IMR-90 (cell line): ENCODE measurements around the gene HYDIN. TPM values are rescaled to one million over a fixed set of nuclear protein-coding genes. Genes with fewer than 3 reads are reported as not detected.

Experiments
- ATAC-seq: fragments of 200-7000 bp; cut with Tn5 transposase; 2 replicates; pipeline ENCODE4 v1.9.1; 2020; ENCODE audit warnings: low read depth, mild to moderate bottlenecking, moderate library complexity
- BruUV-seq: library from RNA; stranded (reverse); fragments of 400-500 nt; replicated peaks from 2 replicates; lab custom pipeline; 2021; lab: Mats Ljungman, UMichigan
- CTCF ChIA-PET: fragments of 300-600 bp; formaldehyde crosslinking; extraction: SDS; loops from one replicate; lab custom pipeline; 2021; ENCODE audit warnings: antibody characterized with exemption; lab: Yijun Ruan, JAX
- POLR2A ChIA-PET: fragments of 300-600 bp; sonication (Branson Sonifier 250); formaldehyde crosslinking; loops from one replicate; lab custom pipeline; 2022; ENCODE audit warnings: antibody characterized with exemption; ENCODE audit not compliant: unreplicated experiment; lab: Charles Lee
- DNase-seq: peaks from one replicate; pipeline ENCODE4 v3.0.0; 2013
- H2AFZ ChIP-seq: replicated peaks from 2 replicates; pipeline ENCODE3; 2013; ENCODE audit warnings: low read length, mild to moderate bottlenecking; ENCODE audit not compliant: poor library complexity
- H2AK5ac ChIP-seq: 2 replicates; pipeline ENCODE4 v1.6.1; 2013; ENCODE audit warnings: low read depth, low read length, inconsistent platforms
- H2AK9ac ChIP-seq: replicated peaks from 2 replicates; pipeline ENCODE3; 2013; ENCODE audit warnings: mild to moderate bottlenecking, low read depth, low read length, moderate library complexity; ENCODE audit not compliant: poor library complexity
- H2BK120ac ChIP-seq: 2 replicates; pipeline ENCODE4 v1.6.1; 2013; ENCODE audit warnings: low read depth, low read length, inconsistent platforms
- H2BK15ac ChIP-seq: 3 replicates; pipeline ENCODE4 v1.6.1; 2013; ENCODE audit warnings: low read depth, low read length, inconsistent platforms
- H2BK20ac ChIP-seq: 2 replicates; pipeline ENCODE4 v1.6.1; 2013; ENCODE audit warnings: low read depth, mild to moderate bottlenecking, inconsistent platforms, low read length, moderate library complexity
- H2BK5ac ChIP-seq: 2 replicates; pipeline ENCODE4 v1.6.1; 2013; ENCODE audit warnings: mild to moderate bottlenecking, low read depth, low read length, inconsistent platforms; ENCODE audit not compliant: poor library complexity, severe bottlenecking
- H3K14ac ChIP-seq: replicated peaks from 2 replicates; pipeline ENCODE4 v1.6.1; 2013; ENCODE audit warnings: low read depth, low read length, inconsistent platforms
- H3K18ac ChIP-seq: 2 replicates; pipeline ENCODE4 v1.6.1; 2013; ENCODE audit warnings: low read depth, low read length, control low read depth
- H3K23ac ChIP-seq: 2 replicates; pipeline ENCODE4 v1.6.1; 2013; ENCODE audit warnings: low read depth, low read length, inconsistent platforms
- H3K27ac ChIP-seq: 2 replicates; pipeline ENCODE4 v1.5.1; 2013; ENCODE audit warnings: mild to moderate bottlenecking, control low read depth, low read length; ENCODE audit not compliant: insufficient read depth
- H3K27me3 ChIP-seq: 2 replicates; pipeline ENCODE4 v1.6.1; 2013; ENCODE audit warnings: low read length; ENCODE audit not compliant: control insufficient read depth, insufficient read depth
- H3K36me3 ChIP-seq: 2 replicates; pipeline ENCODE4 v1.6.1; 2013; ENCODE audit warnings: low read length, mixed read lengths; ENCODE audit not compliant: control insufficient read depth, insufficient read depth
- H3K4ac ChIP-seq: 2 replicates; pipeline ENCODE4 v1.6.1; 2013; ENCODE audit warnings: low read depth, low read length, inconsistent platforms
- H3K4me1 ChIP-seq: 2 replicates; pipeline ENCODE4 v1.6.1; 2013; ENCODE audit warnings: low read length, mixed read lengths; ENCODE audit not compliant: control insufficient read depth, insufficient read depth
- H3K4me2 ChIP-seq: 2 replicates; pipeline ENCODE4 v1.6.1; 2013; ENCODE audit warnings: low read depth, mild to moderate bottlenecking, control low read depth, low read length, moderate library complexity
- H3K4me3 ChIP-seq: 2 replicates; pipeline ENCODE4 v1.5.1; 2013; ENCODE audit warnings: low read depth, mild to moderate bottlenecking, control low read depth, low read length, moderate library complexity; ENCODE audit not compliant: insufficient read depth
- H3K56ac ChIP-seq: 2 replicates; pipeline ENCODE4 v1.6.1; 2013; ENCODE audit warnings: low read length, inconsistent platforms; ENCODE audit not compliant: insufficient read depth; ENCODE audit errors: extremely low read depth
- H3K79me1 ChIP-seq, 2 experiments: 2 replicates each; pipeline ENCODE4 v1.6.1; 2013; ENCODE audit warnings: low read length in 2 of 2, inconsistent platforms in 1 of 2, low read depth in 1 of 2
- H3K9ac ChIP-seq: 2 replicates; pipeline ENCODE4 v1.6.1; 2013; ENCODE audit warnings: low read depth, low read length, control low read depth
- H3K9me1 ChIP-seq: 2 replicates; pipeline ENCODE4 v1.6.1; 2013; ENCODE audit warnings: low read length, inconsistent platforms; ENCODE audit not compliant: insufficient read depth
- H3K9me3 ChIP-seq: 2 replicates; pipeline ENCODE4 v1.6.1; 2013; ENCODE audit warnings: low read length; ENCODE audit not compliant: control insufficient read depth, insufficient read depth
- H4K20me1 ChIP-seq: 2 replicates; pipeline ENCODE4 v1.6.1; 2013; ENCODE audit warnings: low read length, inconsistent platforms; ENCODE audit not compliant: insufficient read depth
- H4K5ac ChIP-seq: 2 replicates; pipeline ENCODE4 v1.6.1; 2013; ENCODE audit warnings: mild to moderate bottlenecking, low read depth, low read length, control low read depth
- H4K8ac ChIP-seq, 2 experiments: 2 replicates each; pipeline ENCODE4 v1.6.1; 2013; ENCODE audit warnings: low read depth in 2 of 2, low read length in 2 of 2, control low read depth in 1 of 2, inconsistent platforms in 1 of 2
- H4K91ac ChIP-seq: 2 replicates; pipeline ENCODE4 v1.6.1; 2013; ENCODE audit warnings: low read depth, low read length, inconsistent platforms; ENCODE audit not compliant: insufficient read depth
- BHLHE40 ChIP-seq: fragments of 150-350 bp; IDR thresholded peaks from 2 replicates; pipeline ENCODE4 v1.6.1; 2016; ENCODE audit warnings: mild to moderate bottlenecking, low read depth, low read length
- CEBPB ChIP-seq: IDR thresholded peaks from 2 replicates; pipeline ENCODE4 v1.6.1; 2012; ENCODE audit warnings: low read depth, low read length, improper control_type of control experiment
- CHD1 ChIP-seq: IDR thresholded peaks from 2 replicates; pipeline ENCODE4 v1.6.1; 2012; ENCODE audit warnings: low read depth, low read length, improper control_type of control experiment
- FOS ChIP-seq: fragments of 150-350 bp; IDR thresholded peaks from 2 replicates; pipeline ENCODE4 v1.6.1; 2016; ENCODE audit warnings: low read depth, low read length
- MAFK ChIP-seq: IDR thresholded peaks from 2 replicates; pipeline ENCODE4 v1.6.1; 2012; ENCODE audit warnings: low read depth, low read length, improper control_type of control experiment
- MAZ ChIP-seq: IDR thresholded peaks from 2 replicates; pipeline ENCODE4 v1.6.1; 2012; ENCODE audit warnings: low read depth, mild to moderate bottlenecking, low read length, improper control_type of control experiment, moderate library complexity, borderline replicate concordance
- MXI1 ChIP-seq: IDR thresholded peaks from 2 replicates; pipeline ENCODE4 v1.6.1; 2012; ENCODE audit warnings: low read depth, mild to moderate bottlenecking, low read length, moderate library complexity, borderline replicate concordance
- NFE2L2 ChIP-seq: fragments of 150-350 bp; IDR thresholded peaks from 2 replicates; pipeline ENCODE4 v1.6.1; 2016; ENCODE audit warnings: low read depth, mild to moderate bottlenecking, low read length
- POLR2A ChIP-seq: IDR thresholded peaks from 2 replicates; pipeline ENCODE4 v1.6.1; 2012; ENCODE audit warnings: mild to moderate bottlenecking, low read depth, low read length
- RAD21 ChIP-seq: IDR thresholded peaks from 2 replicates; pipeline ENCODE4 v1.6.1; 2012; ENCODE audit warnings: low read length, improper control_type of control experiment
- RCOR1 ChIP-seq: IDR thresholded peaks from 2 replicates; pipeline ENCODE4 v1.6.1; 2012; ENCODE audit warnings: mild to moderate bottlenecking, low read length, improper control_type of control experiment; ENCODE audit not compliant: insufficient replicate concordance
- RFX5 ChIP-seq: IDR thresholded peaks from 2 replicates; pipeline ENCODE4 v1.8.0; 2012; ENCODE audit warnings: low read depth, mild to moderate bottlenecking, low read length, moderate library complexity
- SMC3 ChIP-seq: fragments of 150-350 bp; IDR thresholded peaks from 2 replicates; pipeline ENCODE4 v1.6.1; 2016; ENCODE audit warnings: low read depth, mild to moderate bottlenecking, antibody characterized with exemption, low read length, moderate library complexity
- WGBS, 2 experiments: methylation state at CpG; one replicate each; pipeline versions ENCODE4 v1.1.5 to v1.1.7; 2013; ENCODE audit warnings: missing lambda C conversion rate in 2 of 2; ENCODE audit not compliant: insufficient read length in 1 of 2; ENCODE audit errors: extremely low coverage in 2 of 2; 5-methylcytosine and 5-hydroxymethylcytosine counted together
- dilution Hi-C: fragments of 300-500 bp; cut with HindIII; formaldehyde crosslinking; loops from one replicate; pipeline ENCODE4 v1.14.3; 2018; ENCODE audit warnings: low sequenced_read_pairs; ENCODE audit not compliant: unreplicated experiment
- in situ Hi-C: fragments of 300-500 bp; cut with MboI; formaldehyde crosslinking; loops from 3 replicates; pipeline ENCODE4 v1.14.3; 2019; ENCODE audit warnings: low sequenced_read_pairs, inconsistent platforms, mixed read lengths
- intact Hi-C: fragments of 100-400 bp; cut with micrococcal nuclease; formaldehyde crosslinking; loops from 2 replicates; pipeline ENCODE4 v1.10.0; 2022
- polyA plus RNA-seq, 3 experiments: library from polyadenylated mRNA; depleted of rRNA; stranded (reverse); fragments of >200 nt; gene quantifications; 2 replicates each; pipeline ENCODE4 v1.2.3, GENCODE V29; 2012; ENCODE audit warnings: low replicate concordance in 1 of 3
- total RNA-seq: library from RNA; depleted of rRNA; stranded (reverse); fragments of >200 nt; gene quantifications from 2 replicates; pipeline ENCODE4 v1.2.3, GENCODE V29; 2012
- TF ChIP-seq, protein P1 (sequence below): fragments of 150-350 bp; IDR thresholded peaks from 2 replicates; pipeline ENCODE4 v1.6.1; 2017; ENCODE audit warnings: mild to moderate bottlenecking, antibody characterized with exemption, low read length, low read depth
- TF ChIP-seq, protein P2 (sequence below): fragments of 150-350 bp; IDR thresholded peaks from 2 replicates; pipeline ENCODE4 v1.6.1; 2016; ENCODE audit warnings: low read depth, mild to moderate bottlenecking, low read length, moderate library complexity, borderline replicate concordance
- TF ChIP-seq, protein P3 (sequence below): conservative IDR thresholded peaks from 2 replicates; pipeline ENCODE4 v1.5.1; 2012; ENCODE audit warnings: mild to moderate bottlenecking, low read depth, low read length, improper control_type of control experiment

HYDIN gene
- total and polyA plus RNA-seq, 2 of the 4 experiments (the other 2 are of a cell fraction), result 0.18 to 0.27 TPM

- TF ChIP-seq CHD1, result no peak
- TF ChIP-seq, protein P1, sequence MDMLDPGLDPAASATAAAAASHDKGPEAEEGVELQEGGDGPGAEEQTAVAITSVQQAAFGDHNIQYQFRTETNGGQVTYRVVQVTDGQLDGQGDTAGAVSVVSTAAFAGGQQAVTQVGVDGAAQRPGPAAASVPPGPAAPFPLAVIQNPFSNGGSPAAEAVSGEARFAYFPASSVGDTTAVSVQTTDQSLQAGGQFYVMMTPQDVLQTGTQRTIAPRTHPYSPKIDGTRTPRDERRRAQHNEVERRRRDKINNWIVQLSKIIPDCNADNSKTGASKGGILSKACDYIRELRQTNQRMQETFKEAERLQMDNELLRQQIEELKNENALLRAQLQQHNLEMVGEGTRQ, result no peak
- no peak for TF ChIP-seq MXI1
- no peak for TF ChIP-seq RFX5
- no peak for TF ChIP-seq NFE2L2
- no peak for TF ChIP-seq POLR2A
- no peak for TF ChIP-seq FOS
- no peak for TF ChIP-seq MAFK
- TF ChIP-seq CEBPB, result no peak
- TF ChIP-seq, protein P2, sequence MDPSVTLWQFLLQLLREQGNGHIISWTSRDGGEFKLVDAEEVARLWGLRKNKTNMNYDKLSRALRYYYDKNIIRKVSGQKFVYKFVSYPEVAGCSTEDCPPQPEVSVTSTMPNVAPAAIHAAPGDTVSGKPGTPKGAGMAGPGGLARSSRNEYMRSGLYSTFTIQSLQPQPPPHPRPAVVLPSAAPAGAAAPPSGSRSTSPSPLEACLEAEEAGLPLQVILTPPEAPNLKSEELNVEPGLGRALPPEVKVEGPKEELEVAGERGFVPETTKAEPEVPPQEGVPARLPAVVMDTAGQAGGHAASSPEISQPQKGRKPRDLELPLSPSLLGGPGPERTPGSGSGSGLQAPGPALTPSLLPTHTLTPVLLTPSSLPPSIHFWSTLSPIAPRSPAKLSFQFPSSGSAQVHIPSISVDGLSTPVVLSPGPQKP, result no peak
- TF ChIP-seq BHLHE40, result no peak
- no peak for TF ChIP-seq SMC3
- no peak for TF ChIP-seq RCOR1
- TF ChIP-seq MAZ, result no peak
- no peak for TF ChIP-seq RAD21
- TF ChIP-seq, protein P3, sequence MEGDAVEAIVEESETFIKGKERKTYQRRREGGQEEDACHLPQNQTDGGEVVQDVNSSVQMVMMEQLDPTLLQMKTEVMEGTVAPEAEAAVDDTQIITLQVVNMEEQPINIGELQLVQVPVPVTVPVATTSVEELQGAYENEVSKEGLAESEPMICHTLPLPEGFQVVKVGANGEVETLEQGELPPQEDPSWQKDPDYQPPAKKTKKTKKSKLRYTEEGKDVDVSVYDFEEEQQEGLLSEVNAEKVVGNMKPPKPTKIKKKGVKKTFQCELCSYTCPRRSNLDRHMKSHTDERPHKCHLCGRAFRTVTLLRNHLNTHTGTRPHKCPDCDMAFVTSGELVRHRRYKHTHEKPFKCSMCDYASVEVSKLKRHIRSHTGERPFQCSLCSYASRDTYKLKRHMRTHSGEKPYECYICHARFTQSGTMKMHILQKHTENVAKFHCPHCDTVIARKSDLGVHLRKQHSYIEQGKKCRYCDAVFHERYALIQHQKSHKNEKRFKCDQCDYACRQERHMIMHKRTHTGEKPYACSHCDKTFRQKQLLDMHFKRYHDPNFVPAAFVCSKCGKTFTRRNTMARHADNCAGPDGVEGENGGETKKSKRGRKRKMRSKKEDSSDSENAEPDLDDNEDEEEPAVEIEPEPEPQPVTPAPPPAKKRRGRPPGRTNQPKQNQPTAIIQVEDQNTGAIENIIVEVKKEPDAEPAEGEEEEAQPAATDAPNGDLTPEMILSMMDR, result no peak
- Histone ChIP-seq H3K18ac (no peak overlapping the region), H2BK15ac (no peak overlapping the region), H2BK120ac (no peak overlapping the region), H3K4me3 (no peak overlapping the region), H4K20me1 (no peaks in the 10 kb centered on the region), H3K23ac (no peak overlapping the region), H3K9me3 (no peaks in the 10 kb centered on the region), H3K4ac (no peak overlapping the region), H3K9ac (no peak overlapping the region), H3K79me1 (no peaks in the 10 kb centered on the region), H2AK9ac (no peak overlapping the region), H3K4me2 (no peak overlapping the region), H3K27ac (no peak overlapping the region), H3K56ac (no peak overlapping the region; the same call in 1 of the 2 replicates), H4K5ac (no peak overlapping the region), H2BK5ac (no peak overlapping the region), H3K4me1 (no peaks in the 10 kb centered on the region), H2AFZ (no peak overlapping the region), H4K91ac (no peak overlapping the region), H3K9me1 (no peaks in the 10 kb centered on the region), H3K36me3 (no peaks in the 10 kb centered on the region), H2BK20ac (no peak overlapping the region), H2AK5ac (no peak overlapping the region), H3K14ac (no peak overlapping the region), H3K27me3 (no peaks in the 10 kb centered on the region), H4K8ac (no peak overlapping the region)
- ATAC-seq (no peak), DNase-seq (no peak)
- no CpG with 5 or more reads among the region's 3 CpGs for WGBS, 2 experiments
- in situ Hi-C loops, result no loop called here
- ChIA-PET POLR2A (no interaction called here), CTCF (no interaction called here)
- intact Hi-C loops, result no loop called here
- dilution Hi-C loops, result no loop called here
- no TSS peak for BruUV-seq
Observed at GRCh38 chr16:71225145-71225544, 5.4 kb downstream of the HYDIN start.
